Body of pancreas (tissue), 4 donors: Measurements from ENCODE around the gene DDTL. TPM values are rescaled to one million over a fixed set of nuclear protein-coding genes. Genes with fewer than 3 reads are reported as not detected.
A peak's percentile ranks its signal among the peaks of the same experiment; 100 is the strongest.
"Not testable (repeated sequence)": the region's sequence is repeated elsewhere in the genome, so short reads cannot be mapped to it uniquely, and the experiment has no call there.

ENCODE experiments used
- ATAC-seq: fragments of 150-250 bp; one replicate; pipeline ENCODE4 v1.9.1; 2016
- DNase-seq, 4 donors: peaks; one replicate each; pipeline ENCODE4 v3.0.0-alpha.2; 2019
- H3K27ac ChIP-seq, 4 donors: fragments of 200-600 bp; sonication (generic); 1 replicate in 3 of 4; 2 replicates in 1 of 4; pipeline versions ENCODE4 v1.5.1 to v1.6.1; 2016 to 2019; ENCODE audit warnings: mild to moderate bottlenecking in 1 of 4, mixed read lengths in 1 of 4, moderate library complexity in 1 of 4
- H3K27me3 ChIP-seq, 2 donors: fragments of 200-600 bp; sonication (generic); one replicate each; pipeline ENCODE4 v1.6.0; 2016; ENCODE audit warnings: mild to moderate bottlenecking in 1 of 2
- H3K36me3 ChIP-seq, 2 donors: fragments of 200-600 bp; sonication (generic); replicated peaks in 1 of 2; 2 replicates each; pipeline ENCODE4 v1.5.1; 2016; ENCODE audit warnings: low read depth in 2 of 2; ENCODE audit not compliant: insufficient read depth in 1 of 2
- H3K4me1 ChIP-seq: fragments of 200-600 bp; sonication (generic); one replicate; pipeline ENCODE4 v1.6.0; 2016
- H3K4me3 ChIP-seq, 2 donors: fragments of 200-600 bp; sonication (generic); 1 replicate in 1 of 2; 2 replicates in 1 of 2; pipeline ENCODE4 v1.5.1; 2016 to 2019
- H3K9me3 ChIP-seq, 3 donors: fragments of 200-600 bp; sonication (generic); 1 replicate in 2 of 3; 2 replicates in 1 of 3; pipeline ENCODE4 v1.5.1; 2016
- POLR2A ChIP-seq, 3 donors: fragments of 450-650 bp; IDR thresholded peaks; one replicate each; pipeline ENCODE4 v1.6.1; 2016; ENCODE audit warnings: antibody characterized with exemption in 3 of 3, mild to moderate bottlenecking in 2 of 3
- WGBS, 2 donors: methylation state at CpG; one replicate each; pipeline ENCODE4 v1.1.5; 2017; 5-methylcytosine and 5-hydroxymethylcytosine counted together
- intact Hi-C: fragments of 100-400 bp; cut with DNase I; formaldehyde crosslinking; loops from one replicate; pipeline ENCODE4 v1.15.1; 2023
- total RNA-seq, 2 donors: library from RNA; depleted of rRNA; stranded (reverse); fragments of >200 nt; gene quantifications; one replicate each; pipeline ENCODE4 v1.1.0, GENCODE V29; 2016
- TF ChIP-seq, protein P1 (sequence below), 7 experiments: fragments of 450-650 bp in 4 of 7; fragments of 200-600 bp in 3 of 7; sonication (generic) in 3 of 7; IDR thresholded peaks; one replicate each; pipeline ENCODE4 v1.5.1; 2016 to 2019; ENCODE audit warnings: antibody characterized with exemption in 7 of 7

The DDTL gene
- under 1 TPM in 1 of 2 donors, not detected in 1; 0.66 TPM for total RNA-seq

DNA sequence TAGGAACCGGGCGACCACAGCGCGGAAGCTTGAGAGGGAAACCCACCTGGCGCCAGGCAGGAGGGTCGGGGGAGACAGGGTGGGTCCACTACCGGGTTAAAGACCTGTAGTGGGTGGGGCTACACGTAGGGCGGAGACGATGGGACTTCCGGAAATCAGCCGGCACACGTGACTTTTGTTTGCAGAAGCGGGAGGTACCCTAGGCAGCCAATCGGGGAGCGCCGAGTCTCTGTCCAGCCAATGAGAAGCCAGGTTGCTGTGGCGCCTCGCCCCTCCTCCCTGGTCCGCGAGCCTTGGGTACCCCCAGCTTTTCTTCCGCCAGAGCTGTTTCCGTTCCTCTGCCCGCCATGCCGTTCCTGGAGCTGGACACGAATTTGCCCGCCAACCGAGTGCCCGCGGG lies at the start of gene DDTL:
TSS of gene DDTL (plus strand) at position 321 of the 400 bp plus-strand sequence. CDS start at position 348, 27 bp downstream.
- H3K4me3 ChIP-seq, intact Hi-C loops, H3K27ac ChIP-seq, H3K27me3 ChIP-seq, H3K36me3 ChIP-seq, H3K9me3 ChIP-seq, H3K4me1 ChIP-seq, DNase-seq: not testable (repeated sequence)
- no CpG with 5 or more reads among the region's 30 CpGs for WGBS, 2 donors
- peak; percentile 99 for ATAC-seq

- DNase-seq, intact Hi-C loops, H3K9me3 ChIP-seq, ATAC-seq, H3K4me3 ChIP-seq, H3K36me3 ChIP-seq, H3K27ac ChIP-seq, H3K27me3 ChIP-seq, H3K4me1 ChIP-seq: not testable (repeated sequence)
- WGBS, 2 donors = 80 to 88% methylated on average over 1 of the region's 1 CpG
Observed at GRCh38 chr22:23920267-23920611, 46.4 kb upstream of the DDTL start.

DNA sequence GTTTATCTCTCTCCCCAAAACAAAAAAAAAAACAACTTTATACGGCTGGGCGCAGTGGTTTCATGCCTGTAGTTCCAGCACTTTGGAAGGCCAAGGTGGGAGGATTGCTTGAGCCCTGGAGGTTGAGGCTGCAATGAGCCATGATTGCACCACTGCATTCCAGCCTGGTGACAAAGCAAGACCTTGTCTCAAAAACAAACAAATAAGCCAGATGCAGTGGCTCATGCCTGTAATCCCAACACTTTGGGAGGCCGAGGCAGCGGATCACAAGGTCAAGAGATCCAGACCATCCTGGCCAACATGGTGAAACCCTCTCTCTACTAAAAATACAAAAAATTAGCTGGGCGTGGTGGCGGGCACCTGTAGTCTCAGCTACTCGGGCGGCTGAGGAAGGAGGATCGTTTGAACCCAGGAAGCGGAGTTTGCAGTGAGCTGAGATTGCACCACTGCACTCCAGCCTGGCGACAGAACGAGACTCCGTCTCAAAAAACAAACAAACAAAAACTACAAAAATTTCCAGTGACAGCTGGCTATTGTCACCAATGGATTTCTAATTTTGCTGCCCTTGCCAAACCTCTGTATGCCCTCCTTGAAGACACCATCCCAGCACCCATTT lies 45.0 kb upstream of the DDTL start:
- 88% methylated on average over 13 of the region's 13 CpGs for WGBS, 2 donors
- H3K4me1 ChIP-seq, DNase-seq, H3K9me3 ChIP-seq, intact Hi-C loops, H3K36me3 ChIP-seq, H3K4me3 ChIP-seq, ATAC-seq, H3K27me3 ChIP-seq: not testable (repeated sequence)
- H3K27ac ChIP-seq = peak overlapping the region in 1 of 4 donors; percentile 13

DNA sequence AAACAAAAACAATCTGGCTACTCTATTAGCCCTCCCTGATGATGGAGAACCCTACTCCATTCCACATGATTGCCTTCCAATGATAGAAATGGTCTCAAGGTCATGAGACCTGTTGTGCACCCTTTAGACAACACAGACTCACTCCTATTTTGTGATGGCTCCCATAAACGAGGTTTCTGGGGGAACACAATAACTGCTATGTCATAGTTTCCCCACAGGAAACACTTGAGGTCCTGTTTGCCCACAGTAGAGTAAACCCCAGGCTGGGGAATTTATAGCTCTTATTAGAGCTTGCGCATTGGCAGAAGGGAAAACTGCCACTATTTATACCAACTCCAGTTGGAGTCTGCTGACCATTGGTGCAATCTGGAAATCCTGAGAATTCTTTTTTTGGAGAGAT lies 43.8 kb upstream of the DDTL start:
- Histone ChIP-seq H3K36me3 (no peaks in the 10 kb centered on the region), H3K27me3 (no peaks in the 10 kb centered on the region), H3K27ac (no peak overlapping the region), H3K4me1 (no peaks in the 10 kb centered on the region), H3K9me3 (no peaks in the 10 kb centered on the region), H3K4me3 (no peak overlapping the region)
- intact Hi-C loops = no loop called here
- DNase-seq = no peak
- WGBS, 2 donors = 62 to 83% methylated on average over 2 of the region's 2 CpGs
- ATAC-seq = no peak
- TF ChIP-seq, protein P1, sequence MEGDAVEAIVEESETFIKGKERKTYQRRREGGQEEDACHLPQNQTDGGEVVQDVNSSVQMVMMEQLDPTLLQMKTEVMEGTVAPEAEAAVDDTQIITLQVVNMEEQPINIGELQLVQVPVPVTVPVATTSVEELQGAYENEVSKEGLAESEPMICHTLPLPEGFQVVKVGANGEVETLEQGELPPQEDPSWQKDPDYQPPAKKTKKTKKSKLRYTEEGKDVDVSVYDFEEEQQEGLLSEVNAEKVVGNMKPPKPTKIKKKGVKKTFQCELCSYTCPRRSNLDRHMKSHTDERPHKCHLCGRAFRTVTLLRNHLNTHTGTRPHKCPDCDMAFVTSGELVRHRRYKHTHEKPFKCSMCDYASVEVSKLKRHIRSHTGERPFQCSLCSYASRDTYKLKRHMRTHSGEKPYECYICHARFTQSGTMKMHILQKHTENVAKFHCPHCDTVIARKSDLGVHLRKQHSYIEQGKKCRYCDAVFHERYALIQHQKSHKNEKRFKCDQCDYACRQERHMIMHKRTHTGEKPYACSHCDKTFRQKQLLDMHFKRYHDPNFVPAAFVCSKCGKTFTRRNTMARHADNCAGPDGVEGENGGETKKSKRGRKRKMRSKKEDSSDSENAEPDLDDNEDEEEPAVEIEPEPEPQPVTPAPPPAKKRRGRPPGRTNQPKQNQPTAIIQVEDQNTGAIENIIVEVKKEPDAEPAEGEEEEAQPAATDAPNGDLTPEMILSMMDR (IDR thresholded peaks at IDR 0.05) = no peak
- TF ChIP-seq POLR2A (IDR thresholded peaks at IDR 0.05) = no peak

- Histone ChIP-seq H3K9me3 (no peaks in the 10 kb centered on the region), H3K27ac (no peak overlapping the region), H3K27me3 (no peaks in the 10 kb centered on the region), H3K36me3 (no peaks in the 10 kb centered on the region), H3K4me1 (no peaks in the 10 kb centered on the region), H3K4me3 (no peak overlapping the region)
- DNase-seq = no peak
- ATAC-seq = no peak
- WGBS, 2 donors = 69 to 98% methylated on average over 5 to 6 of the region's 6 CpGs
- TF ChIP-seq, protein P1 (IDR thresholded peaks at IDR 0.05) = no peak
- no peak for TF ChIP-seq POLR2A (IDR thresholded peaks at IDR 0.05)
- intact Hi-C loops = loop anchor here (5.0 kb wide), 1 partner anchor 47 kb away; the partner anchor contains the start of gene DDT
Observed at GRCh38 chr22:23925020-23925606, 41.6 kb upstream of the DDTL start.

DNA sequence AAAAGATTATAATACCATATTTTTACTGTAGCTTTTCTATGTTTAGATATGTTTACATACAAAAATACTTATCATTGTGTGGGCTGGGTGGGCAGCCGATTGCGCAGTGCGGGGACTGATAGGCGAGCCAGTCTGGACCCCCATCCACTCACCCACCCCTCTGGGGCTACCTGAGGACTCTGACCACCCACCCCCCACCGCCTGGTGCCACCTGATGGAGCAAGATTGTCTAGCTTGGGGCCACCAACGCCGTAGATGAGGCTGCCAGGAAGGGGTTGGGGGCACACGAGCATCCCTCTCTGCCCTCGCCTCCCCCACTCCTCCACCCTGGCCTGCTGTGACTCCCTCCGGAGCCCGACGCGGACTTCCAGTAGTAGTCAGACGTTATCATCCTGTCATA lies 40.1 kb upstream of the DDTL start:
- DNase-seq (no peak), ATAC-seq (no peak)
- Histone ChIP-seq H3K36me3 (no peaks in the 10 kb centered on the region), H3K4me3 (no peak overlapping the region), H3K9me3 (no peaks in the 10 kb centered on the region), H3K27ac (no peak overlapping the region), H3K4me1 (no peaks in the 10 kb centered on the region), H3K27me3 (no peaks in the 10 kb centered on the region)
- whole genome bisulfite sequencing, 2 donors = 67 to 74% methylated on average over 14 of the region's 14 CpGs
- TF ChIP-seq, protein P1 (IDR thresholded peaks at IDR 0.05) = no peak
- no peak for TF ChIP-seq POLR2A (IDR thresholded peaks at IDR 0.05)
- intact Hi-C loops = loop anchor here (5.0 kb wide), 1 partner anchor 46 kb away; the partner anchor contains the start of gene DDT
